HepG2 (cell line): ENCODE measurements around the gene CHRNA5.

Experiments
- CREM ChIP-seq, 2 experiments: sonication (generic) in 1 of 2; formaldehyde crosslinking in 1 of 2; IDR thresholded peaks; 2 replicates each; pipeline versions ENCODE4 v1.4.0 to v1.6.1; 2016 to 2020; ENCODE audit warnings: antibody characterized with exemption in 1 of 2, mild to moderate bottlenecking in 1 of 2, missing genetic modification reagents in 1 of 2
- NR1H2 ChIP-seq: sonication (generic); formaldehyde crosslinking; IDR thresholded peaks from 2 replicates; pipeline ENCODE4 v1.8.1; 2022; ENCODE audit warnings: low read depth, missing genetic modification reagents, borderline replicate concordance
- PRPF4 ChIP-seq: fragments of 200-400 bp; formaldehyde crosslinking; IDR thresholded peaks from 2 replicates; pipeline ENCODE4 v1.6.1; 2016; ENCODE audit warnings: low read length, low read depth; ENCODE audit not compliant: poor library complexity, severe bottlenecking
- TBX2 ChIP-seq: sonication (generic); formaldehyde crosslinking; IDR thresholded peaks from 2 replicates; pipeline ENCODE4 v1.5.0; 2020; ENCODE audit warnings: missing genetic modification reagents, mild to moderate bottlenecking, borderline replicate concordance
- TOPORS ChIP-seq: sonication (generic); formaldehyde crosslinking; IDR thresholded peaks from 2 replicates; pipeline ENCODE4 v1.8.0; 2023; ENCODE audit warnings: mild to moderate bottlenecking, missing genetic modification reagents
- ZMYM4 ChIP-seq: sonication (generic); formaldehyde crosslinking; IDR thresholded peaks from 2 replicates; pipeline ENCODE4 v1.8.1; 2023; ENCODE audit warnings: mild to moderate bottlenecking, missing genetic modification reagents
- ZNF274 ChIP-seq: sonication (generic); formaldehyde crosslinking; IDR thresholded peaks from 2 replicates; pipeline ENCODE4 v1.5.1; 2020; ENCODE audit warnings: mild to moderate bottlenecking, missing genetic modification reagents
- TF ChIP-seq, protein P1 (sequence below): sonication (generic); formaldehyde crosslinking; IDR thresholded peaks from 2 replicates; pipeline ENCODE4 v1.5.0; 2020; ENCODE audit warnings: mild to moderate bottlenecking, missing genetic modification reagents, moderate library complexity
- TF ChIP-seq, protein P2 (sequence below): fragments of 450-650 bp; IDR thresholded peaks from 2 replicates; pipeline ENCODE4 v1.6.1; 2017; ENCODE audit warnings: mild to moderate bottlenecking
- TF ChIP-seq, protein P3 (sequence below): sonication (generic); formaldehyde crosslinking; IDR thresholded peaks from 2 replicates; pipeline ENCODE4 v1.4.0; 2020; ENCODE audit warnings: low read depth, mild to moderate bottlenecking, missing genetic modification reagents

DNA sequence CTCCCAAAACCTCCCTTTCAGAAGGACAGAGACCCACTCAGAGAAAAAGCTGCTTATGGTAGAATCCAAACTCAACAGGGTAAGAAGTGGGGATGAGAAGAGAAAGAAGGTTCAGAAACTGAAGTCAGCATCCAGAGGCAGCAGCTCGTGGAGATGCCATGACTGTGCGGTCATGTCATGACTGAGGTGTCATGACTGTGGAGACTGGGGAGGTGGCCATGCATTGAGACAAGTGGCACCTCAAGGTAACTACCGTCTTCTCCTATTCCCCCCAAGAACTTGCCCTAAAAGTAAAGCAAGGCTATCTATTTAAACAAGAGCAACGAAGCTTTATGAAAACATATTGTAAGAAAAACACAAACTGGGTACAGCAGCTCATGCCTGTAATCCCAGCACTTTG, 40.4 kb downstream of the CHRNA5 start:
- TF ChIP-seq, protein P1, sequence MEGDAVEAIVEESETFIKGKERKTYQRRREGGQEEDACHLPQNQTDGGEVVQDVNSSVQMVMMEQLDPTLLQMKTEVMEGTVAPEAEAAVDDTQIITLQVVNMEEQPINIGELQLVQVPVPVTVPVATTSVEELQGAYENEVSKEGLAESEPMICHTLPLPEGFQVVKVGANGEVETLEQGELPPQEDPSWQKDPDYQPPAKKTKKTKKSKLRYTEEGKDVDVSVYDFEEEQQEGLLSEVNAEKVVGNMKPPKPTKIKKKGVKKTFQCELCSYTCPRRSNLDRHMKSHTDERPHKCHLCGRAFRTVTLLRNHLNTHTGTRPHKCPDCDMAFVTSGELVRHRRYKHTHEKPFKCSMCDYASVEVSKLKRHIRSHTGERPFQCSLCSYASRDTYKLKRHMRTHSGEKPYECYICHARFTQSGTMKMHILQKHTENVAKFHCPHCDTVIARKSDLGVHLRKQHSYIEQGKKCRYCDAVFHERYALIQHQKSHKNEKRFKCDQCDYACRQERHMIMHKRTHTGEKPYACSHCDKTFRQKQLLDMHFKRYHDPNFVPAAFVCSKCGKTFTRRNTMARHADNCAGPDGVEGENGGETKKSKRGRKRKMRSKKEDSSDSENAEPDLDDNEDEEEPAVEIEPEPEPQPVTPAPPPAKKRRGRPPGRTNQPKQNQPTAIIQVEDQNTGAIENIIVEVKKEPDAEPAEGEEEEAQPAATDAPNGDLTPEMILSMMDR (CRISPR knock-in tag), result no peak
- TF ChIP-seq TBX2 (CRISPR knock-in tag) (no peak), ZNF274 (CRISPR knock-in tag) (no peak), NR1H2 (no peak), TOPORS (CRISPR knock-in tag) (no peak), ZMYM4 (no peak), CREM (IDR thresholded peaks at IDR 0.05) (no peak), CREM (CRISPR knock-in tag; IDR thresholded peaks at IDR 0.05) (no peak), PRPF4 (no peak)
- TF ChIP-seq, protein P2, sequence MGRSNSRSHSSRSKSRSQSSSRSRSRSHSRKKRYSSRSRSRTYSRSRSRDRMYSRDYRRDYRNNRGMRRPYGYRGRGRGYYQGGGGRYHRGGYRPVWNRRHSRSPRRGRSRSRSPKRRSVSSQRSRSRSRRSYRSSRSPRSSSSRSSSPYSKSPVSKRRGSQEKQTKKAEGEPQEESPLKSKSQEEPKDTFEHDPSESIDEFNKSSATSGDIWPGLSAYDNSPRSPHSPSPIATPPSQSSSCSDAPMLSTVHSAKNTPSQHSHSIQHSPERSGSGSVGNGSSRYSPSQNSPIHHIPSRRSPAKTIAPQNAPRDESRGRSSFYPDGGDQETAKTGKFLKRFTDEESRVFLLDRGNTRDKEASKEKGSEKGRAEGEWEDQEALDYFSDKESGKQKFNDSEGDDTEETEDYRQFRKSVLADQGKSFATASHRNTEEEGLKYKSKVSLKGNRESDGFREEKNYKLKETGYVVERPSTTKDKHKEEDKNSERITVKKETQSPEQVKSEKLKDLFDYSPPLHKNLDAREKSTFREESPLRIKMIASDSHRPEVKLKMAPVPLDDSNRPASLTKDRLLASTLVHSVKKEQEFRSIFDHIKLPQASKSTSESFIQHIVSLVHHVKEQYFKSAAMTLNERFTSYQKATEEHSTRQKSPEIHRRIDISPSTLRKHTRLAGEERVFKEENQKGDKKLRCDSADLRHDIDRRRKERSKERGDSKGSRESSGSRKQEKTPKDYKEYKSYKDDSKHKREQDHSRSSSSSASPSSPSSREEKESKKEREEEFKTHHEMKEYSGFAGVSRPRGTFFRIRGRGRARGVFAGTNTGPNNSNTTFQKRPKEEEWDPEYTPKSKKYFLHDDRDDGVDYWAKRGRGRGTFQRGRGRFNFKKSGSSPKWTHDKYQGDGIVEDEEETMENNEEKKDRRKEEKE, result no peak
- TF ChIP-seq, protein P3, sequence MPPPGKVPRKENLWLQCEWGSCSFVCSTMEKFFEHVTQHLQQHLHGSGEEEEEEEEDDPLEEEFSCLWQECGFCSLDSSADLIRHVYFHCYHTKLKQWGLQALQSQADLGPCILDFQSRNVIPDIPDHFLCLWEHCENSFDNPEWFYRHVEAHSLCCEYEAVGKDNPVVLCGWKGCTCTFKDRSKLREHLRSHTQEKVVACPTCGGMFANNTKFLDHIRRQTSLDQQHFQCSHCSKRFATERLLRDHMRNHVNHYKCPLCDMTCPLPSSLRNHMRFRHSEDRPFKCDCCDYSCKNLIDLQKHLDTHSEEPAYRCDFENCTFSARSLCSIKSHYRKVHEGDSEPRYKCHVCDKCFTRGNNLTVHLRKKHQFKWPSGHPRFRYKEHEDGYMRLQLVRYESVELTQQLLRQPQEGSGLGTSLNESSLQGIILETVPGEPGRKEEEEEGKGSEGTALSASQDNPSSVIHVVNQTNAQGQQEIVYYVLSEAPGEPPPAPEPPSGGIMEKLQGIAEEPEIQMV (CRISPR knock-in tag), result no peak
